HG02852 (cell line): ENCODE measurements around the gene RAB5B.
"Not testable (repeated sequence)": the region's sequence is repeated elsewhere in the genome, so short reads cannot be mapped to it uniquely, and the experiment has no call there.

Experiments
- ATAC-seq: cut with Tn5 transposase; IDR thresholded peaks from one replicate; pipeline ENCODE4 v1.9.1; 2021; ENCODE audit warnings: mild to moderate bottlenecking, moderate library complexity; ENCODE audit not compliant: unreplicated experiment

The RAB5B gene

DNA sequence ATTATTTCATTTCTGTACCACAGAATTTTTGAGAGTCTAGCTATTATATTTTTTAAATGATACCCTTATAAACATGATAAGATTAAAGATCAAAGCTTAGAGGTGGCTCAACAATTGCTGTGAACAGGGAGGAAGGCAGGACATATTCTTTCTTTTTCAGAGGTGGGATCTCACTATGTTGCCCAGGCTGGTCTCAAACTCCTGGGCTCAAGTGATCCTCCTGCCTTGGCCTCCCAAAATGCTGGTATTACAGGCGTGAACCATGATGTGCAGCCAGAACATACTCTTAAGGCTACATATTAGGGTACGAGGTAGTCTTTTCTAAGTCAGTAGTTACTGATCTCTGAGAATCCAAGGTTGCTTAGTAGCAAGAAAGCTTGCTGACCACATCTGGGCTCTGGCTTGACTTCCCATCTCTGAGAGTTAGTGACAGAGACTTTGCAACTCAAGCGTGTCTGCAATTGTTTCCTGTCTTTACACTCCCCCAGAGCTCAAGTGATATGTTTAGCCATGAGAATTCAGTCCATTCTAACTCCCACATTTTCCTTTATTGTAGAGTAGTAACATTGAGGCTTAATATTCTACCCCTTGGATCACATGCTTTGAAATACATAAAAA, 8.6 kb downstream of the RAB5B start:
- peak; percentile 92 for ATAC-seq

DNA sequence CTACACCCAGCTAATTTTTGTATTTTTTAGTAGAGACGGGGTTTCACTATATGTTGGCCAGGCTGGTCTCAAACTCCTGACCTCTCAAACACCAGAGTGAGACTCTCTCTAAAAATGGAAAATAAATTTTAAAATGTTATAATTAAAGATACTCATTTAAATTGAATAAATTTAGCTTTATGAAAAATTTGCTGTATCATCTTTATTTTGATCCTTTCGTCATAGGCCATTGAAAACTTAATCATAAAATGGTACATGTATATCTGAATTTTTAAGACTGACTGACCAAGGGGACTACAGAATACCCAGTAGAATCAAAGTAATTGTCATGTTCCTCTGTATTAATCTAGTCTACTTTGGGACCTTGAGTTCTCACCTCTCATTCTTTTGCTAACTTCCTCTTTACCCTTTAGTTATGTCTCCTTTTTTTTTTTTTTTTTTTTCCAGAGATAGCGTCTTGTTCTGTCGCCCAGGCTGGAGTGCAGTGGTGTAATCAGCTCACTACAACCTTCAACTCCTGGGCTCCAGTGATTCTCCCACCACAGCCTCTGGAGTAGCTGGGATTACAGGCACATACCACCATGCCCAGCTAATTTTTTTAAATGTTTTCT, 9.5 kb downstream of the RAB5B start:
- ATAC-seq: no peak

DNA sequence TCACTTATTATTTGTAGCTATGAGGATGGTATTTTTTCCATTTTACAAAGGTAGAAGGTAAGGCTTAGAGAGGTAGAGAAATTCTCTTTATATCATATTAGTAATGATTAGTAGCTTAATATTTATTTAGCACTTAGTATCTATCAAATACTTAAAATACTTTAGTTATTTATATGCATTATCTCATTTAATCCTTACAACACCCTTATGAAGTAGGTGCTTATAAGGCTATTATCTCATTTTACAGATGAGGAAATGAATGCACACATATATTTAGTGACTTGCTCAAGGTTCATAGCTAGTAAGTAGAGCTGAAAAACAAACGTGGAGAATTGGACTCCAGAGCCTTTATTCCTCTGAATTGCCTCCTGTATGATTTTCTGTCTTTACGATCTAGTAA, 11.0 kb downstream of the RAB5B start:
- ATAC-seq: no peak

DNA sequence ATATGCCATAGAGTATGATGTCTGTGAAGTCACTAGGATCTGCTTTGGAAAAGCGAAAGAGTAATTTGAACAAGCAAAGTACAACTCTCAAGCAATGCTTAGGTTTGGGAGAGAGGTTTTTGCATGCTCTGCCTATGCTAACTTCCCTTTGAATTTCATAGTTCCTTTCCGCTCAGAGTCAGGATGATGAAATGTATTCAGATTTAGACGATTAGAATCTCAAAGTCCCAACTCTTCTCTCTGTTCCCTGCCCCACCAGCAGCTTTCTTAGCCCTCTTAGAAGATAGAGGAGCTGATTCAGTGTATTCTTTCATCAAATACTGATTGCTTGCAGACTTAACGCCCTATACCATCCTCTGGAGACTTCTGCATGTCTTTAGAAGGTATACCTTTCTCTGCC, 11.5 kb downstream of the RAB5B start:
- no peak for ATAC-seq

DNA sequence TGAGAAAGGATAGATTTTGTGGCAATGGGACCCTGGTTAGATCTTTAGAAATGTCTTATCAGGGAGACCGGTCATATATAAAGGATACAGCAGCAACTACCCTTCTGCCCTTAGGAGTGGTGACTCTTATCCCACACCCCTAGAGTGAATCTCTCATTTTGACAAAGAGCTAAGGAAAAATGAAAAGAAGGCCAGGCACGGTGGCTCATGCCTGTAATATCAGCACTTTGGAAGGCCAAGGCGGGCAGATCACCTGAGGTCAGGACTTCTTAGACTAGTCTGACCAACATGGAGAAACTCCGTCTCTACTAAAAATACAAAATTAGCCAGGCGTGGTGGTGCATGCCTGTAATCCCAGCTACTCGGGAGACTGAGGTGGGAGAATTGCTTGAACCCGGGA, 12.1 kb downstream of the RAB5B start:
- not testable (repeated sequence) for ATAC-seq

DNA sequence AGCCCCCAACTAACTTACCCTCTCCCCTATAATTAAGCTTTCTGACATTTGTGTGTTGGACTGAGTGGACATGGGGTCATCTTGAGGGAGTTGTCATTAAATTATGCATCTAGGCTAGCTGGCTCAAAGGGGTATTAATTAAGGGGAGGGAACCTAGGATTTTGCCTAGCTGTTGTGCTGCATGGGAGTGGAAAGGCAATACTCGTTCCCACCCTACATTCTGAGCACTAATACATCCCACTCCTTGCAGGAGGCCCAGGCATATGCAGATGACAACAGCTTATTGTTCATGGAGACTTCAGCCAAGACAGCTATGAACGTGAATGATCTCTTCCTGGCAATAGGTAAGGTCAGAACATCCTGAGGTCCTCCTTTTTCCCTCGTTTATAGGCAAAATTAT, 17.2 kb downstream of the RAB5B start:
- ATAC-seq: no peak

DNA sequence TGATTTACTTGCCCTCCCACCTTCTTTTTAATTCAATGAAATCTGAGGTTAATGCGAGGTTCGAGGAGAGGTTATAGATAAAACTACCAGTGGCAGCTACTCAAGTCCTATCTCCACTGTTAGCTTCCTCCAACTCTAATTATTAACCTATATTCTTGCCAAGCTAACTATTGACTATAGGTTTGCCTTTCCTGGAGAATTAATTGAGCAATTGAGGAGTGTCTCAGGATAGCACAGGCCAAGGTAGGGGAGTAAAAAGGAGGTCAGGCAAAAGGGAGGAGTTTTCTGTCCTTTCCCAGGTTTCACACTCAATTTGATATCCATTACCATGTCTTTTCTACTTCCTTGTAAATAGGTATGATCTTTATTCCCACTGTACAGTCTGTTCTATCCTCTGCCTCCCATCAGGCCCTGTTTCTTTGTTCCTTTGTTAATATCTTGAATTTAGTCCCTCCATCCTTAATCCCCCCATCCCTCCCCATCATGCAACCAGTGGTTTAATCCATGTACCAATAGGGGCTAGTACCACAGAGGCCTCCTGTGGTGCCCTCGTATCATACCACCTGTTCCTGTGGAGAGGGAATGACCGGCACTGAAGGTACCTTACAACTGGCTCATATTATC, 19.5 kb downstream of the RAB5B start:
- ATAC-seq: no peak

DNA sequence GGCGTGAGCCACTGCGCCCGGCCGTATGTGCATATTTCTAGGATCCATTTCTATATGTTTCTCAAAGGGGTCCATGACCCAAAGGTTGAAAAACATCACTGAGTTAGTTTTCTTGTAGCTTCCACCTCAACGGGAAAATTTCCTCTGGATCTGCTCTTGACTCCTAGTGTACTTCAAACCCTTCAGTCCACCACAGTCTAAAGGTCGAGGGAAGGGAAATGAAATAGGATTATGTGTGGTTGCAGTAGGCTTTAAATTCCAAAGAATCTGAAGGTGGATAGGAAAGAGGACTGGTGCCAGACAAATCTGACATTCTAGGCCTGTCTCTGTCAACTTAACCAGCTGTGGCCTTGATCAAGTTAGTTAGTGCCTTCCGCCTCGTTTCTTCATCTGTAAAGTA, 21.5 kb downstream of the RAB5B start:
- ATAC-seq: no peak

DNA sequence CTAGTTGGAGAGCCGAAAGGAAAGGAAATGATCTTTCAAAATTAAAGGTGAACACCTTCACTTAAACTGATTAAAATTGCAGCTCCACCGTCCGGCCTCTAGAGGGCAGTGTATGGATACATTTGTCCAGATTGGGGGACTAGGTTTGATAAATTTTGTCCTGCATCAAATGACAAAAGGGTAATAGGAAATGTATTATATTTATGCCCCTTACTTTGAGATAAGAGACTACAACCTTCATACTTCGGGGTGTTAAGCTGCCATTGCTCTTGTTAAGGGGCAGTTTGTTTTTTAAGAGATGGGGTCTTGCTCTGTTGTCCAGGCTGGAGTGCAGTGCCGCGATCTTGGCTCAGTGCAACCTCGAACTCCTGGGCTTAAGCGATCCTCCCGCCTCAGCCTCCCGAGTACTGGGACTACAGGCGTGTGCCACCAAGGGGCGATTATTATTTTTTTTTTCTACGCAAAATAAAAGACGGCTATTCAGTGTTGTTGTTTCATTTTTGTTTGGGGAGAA, 22.4 kb downstream of the RAB5B start:
- ATAC-seq: no peak

DNA sequence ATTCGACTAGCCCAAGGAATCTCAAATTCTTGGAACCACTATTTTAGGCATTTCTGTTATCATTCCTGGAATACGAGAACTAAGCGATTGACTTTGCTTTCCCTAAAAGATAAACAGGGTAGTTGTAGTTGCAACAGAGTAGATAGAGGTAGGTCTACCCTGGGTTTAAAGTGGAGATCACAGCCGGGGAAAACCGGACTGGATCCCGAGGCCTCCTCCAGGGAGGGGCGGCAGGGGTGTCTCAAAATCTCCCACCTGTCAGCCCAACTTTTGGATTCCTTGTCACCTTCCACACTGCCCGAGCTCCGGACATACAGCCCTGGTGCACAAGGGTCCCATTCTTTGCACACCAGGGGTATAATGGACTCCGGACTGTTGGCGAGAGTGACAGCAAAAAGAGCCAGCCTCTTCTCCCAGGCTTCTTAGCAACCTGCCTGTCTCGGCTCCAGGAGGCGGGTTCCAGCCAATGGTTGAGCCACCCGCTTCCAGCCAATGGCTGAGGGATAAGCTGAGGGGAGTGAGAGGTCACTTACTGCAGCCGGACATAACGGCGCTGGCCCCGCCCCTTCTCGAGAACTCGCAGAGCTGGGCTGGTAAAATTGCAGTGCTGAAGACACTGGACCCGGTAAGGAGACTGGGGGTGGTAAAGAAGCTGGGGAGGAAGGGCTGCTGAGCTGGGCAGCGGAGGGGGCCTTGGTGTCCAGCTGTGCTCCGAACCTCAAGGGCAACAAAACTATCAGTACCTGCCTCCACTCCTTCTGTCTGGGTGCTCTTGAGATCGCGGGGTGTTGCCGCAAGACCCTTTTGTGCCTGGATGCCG, 23.0 kb downstream of the RAB5B start, which contains the start of gene SUOX:
TSS of gene SUOX (plus strand) at position 562 of the 820 bp plus-strand sequence. CDS start 4,946 bp downstream, outside the sequence.
- ATAC-seq: peak; percentile 100

DNA sequence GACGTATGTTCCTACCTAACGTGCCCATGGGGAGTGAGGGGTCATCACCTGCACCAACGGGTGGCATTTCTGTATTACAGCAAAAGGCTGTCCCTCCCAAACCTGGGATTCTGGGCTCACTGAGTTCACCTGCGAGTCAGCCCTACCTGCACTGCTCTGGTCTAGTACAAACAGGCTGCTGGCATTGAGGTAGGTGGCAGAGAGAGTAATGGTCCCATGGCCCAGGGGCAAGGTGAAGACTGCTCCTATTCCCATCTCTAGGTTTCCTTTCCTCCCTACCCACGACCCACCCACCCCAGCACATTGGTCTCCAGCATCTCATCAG, 23.6 kb downstream of the RAB5B start:
- ATAC-seq: no peak

DNA sequence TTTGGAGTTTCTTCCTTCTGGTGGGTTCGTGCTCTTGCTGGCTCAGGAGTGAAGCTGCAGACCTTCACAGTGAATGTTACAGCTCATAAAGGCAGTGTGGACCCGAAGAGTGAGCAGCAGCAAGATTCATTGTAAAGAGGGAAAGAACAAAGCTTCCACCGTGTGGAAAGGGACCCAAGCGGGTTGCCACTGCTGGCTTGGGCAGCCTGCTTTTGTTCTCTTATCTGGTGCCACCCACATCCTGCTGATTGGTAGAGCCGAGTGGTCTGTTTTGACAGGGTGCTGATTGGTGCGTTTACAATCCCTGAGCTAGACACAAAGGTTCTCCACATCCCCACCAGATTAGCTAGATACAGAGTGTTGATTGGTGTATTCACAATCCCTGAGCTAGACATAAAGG, 25.6 kb downstream of the RAB5B start:
- not testable (repeated sequence) for ATAC-seq

DNA sequence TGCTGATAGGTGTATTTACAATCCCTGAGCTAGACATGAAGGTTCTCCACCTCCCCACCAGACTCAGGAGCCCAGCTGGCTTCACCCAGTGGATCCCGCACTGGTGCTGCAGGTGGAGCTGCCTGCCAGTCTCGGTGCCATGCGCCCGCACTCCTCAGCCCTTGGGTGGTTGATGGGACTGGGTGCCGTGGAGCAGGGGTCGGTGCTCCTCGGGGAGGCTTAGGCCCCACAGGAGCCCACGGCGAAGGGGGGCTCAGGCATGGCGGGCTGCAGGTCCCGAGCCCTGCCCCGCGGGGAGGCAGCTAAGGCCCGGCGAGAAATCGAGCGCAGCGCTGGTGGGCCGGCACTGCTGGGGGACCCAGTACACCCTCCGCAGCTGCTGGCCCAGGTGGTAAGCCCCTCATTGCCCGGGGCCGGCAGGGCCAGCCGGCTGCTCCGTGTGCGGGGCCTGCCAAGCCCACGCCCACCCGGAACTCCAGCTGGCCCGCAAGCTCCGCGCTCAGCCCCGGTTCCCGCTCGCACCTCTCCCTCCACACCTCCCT, 26.2 kb downstream of the RAB5B start:
- ATAC-seq: not testable (repeated sequence)

DNA sequence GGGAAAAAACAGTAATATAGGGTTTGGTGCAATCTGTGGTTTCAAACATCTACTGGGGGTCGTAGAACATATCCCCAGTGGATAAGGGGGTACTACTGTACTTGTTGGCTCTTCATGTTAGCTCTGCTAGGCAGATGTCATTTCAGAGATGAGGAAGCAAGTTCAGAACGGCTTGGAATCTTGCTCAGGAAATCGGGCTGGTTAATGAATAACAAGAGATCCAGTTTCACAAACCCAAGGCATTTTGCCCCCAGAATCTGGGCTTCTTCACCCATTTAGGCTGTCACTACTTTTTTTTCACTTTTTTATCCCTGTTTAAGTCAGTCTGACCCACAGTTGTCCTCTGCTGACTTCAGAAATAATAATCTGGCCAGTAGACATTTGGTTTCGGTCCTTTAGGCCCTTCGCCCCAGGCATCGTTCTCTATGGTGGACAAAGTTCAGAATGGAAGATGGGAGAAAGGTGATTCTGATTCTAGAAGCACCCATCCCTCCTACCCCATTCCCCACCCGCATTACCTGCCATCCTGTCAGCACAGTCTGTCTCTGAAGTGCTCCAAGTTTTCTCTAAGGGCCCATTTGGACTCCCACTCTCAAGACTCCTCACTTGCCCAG, 27.7 kb downstream of the RAB5B start:
- ATAC-seq: no peak

DNA sequence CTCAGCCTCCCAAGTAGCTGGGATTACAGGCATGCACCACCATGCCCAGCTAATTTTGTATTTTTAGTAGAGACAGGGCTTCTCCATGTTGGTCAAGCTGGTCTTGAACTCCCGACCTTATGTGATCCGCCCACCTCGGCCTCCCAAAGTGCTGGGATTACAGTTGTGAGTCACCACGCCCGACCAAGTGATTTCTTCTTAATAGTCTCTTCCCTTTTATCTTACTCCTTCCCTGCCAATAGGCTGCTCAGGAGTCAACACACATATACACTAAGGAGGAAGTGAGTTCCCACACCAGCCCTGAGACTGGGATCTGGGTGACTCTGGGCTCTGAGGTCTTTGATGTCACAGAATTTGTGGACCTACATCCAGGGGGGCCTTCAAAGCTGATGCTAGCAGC, 29.5 kb downstream of the RAB5B start:
- ATAC-seq: not testable (repeated sequence)

DNA sequence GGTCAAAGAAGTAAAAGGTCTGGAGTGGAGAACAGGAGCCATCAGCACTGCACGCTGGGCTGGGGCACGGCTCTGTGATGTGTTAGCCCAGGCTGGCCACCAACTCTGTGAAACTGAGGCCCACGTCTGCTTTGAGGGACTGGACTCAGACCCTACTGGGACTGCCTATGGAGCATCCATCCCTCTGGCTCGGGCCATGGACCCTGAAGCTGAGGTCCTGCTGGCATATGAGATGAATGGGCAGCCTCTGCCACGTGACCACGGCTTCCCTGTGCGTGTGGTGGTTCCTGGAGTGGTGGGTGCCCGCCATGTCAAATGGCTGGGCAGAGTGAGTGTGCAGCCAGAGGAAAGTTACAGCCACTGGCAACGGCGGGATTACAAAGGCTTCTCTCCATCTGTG, 30.3 kb downstream of the RAB5B start:
- no peak for ATAC-seq

DNA sequence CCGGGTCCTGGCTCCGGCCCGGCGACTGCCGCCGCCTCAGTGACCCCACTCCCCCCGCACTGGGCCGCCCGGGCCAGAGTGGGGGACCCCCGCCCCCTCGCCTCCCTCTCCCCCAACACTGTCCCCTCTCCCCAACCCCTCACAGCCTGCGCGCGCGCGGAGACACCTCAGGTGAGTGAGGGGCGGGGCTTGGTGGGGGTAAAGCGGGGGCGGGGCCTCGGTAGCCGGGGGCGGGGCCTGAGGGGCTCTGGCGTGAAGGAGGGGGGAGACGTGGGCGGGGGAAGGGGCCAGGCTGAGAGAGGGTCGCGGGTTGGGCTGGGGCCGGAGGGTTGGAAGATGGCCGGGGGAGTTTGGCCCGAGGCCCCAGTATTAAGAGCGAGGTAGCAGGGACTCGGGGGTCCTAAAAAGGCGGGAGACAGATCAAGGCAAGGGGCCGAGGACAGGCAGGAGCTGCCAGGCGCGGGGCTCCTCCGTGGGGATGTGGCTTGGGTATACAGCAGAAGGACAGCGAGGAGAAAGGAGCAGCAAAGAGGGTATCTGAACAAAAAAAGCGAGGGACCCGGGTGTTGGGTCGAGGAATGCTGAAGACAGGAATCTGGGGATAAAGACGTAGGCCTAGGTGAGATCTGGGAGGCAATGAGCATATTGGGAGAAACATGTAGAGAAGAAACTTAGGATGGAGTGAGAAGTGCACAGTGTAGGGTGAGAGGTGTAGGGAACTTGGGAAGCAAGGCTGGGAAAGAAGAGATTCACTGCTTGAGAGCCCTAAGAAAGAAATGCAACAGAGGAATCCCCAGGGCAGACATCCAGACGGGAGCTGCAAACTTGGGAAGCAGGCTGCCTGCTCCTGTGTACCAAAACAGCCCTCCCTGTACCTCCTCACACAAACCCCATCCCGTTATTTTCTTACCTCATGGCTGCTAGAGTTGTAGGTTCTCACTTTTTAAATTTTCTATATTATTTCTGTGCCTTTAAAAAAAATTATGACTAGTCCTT, 34.0 kb downstream of the RAB5B start:
- ATAC-seq: peak; percentile 49

DNA sequence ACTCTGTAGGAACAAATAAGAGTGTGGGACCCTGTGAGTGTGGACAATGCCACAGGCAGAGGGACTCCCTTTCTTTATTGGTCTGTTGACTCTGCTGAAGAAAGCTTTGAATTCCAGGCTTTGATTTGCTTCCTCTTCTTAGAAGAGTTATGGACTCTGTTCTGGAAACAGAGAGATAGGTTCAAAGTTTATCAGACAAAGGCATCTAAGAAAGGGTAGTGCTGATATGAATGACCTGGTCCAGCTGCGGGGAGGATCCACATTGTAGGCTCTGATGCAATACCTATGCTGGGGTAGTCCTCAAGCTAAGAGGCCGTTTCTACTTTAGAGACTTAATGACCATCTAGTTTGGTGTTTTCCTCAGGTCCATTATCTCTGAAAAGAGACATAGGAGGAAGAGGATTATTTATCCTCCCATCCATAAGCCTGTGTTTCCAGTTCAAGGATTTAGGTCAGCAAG, 36.3 kb downstream of the RAB5B start:
- no peak for ATAC-seq

DNA sequence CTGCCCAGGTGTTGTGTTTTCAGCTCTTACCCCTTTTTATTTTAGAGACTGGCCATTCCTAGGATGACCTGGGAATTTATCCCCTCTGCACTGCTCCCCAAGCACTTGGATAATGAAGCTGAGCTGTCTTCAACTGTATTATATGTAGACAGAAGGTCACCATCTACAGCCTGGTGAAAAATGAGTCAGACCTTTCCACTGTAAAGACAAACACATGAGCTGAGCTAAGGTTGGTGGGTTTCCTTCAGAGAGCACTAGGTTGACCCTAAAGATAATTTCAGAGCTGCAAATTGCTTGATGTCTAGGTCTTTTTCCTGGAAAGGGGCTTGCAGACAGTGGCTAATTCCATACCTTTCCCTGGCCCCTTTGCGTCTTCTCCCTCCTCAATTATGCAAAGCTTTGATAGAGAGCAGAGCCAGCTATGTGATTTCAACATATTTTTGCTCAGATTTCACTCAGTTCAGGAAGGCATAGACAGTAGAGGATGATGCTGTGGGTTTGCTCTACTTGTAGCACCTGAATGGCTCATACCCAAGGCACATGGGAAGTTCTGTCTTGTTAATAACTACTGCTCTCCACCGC, 37.7 kb downstream of the RAB5B start:
- ATAC-seq: no peak
